Progenitor cell of endocrine pancreas (in vitro differentiated cells): ENCODE measurements around the gene RBM4. TPM values are rescaled to one million over a fixed set of nuclear protein-coding genes. Genes with fewer than 3 reads are reported as not detected.
"Not testable (repeated sequence)": the region's sequence is repeated elsewhere in the genome, so short reads cannot be mapped to it uniquely, and the experiment has no call there.

Source experiments
- DNase-seq: peaks from one replicate; pipeline ENCODE4 v3.0.0; 2021; ENCODE audit warnings: low spot score; ENCODE audit not compliant: unreplicated experiment
- H3K27ac Mint-ChIP-seq: 2 replicates; pipeline ENCODE4 v1.8.0; 2021; ENCODE audit warnings: mild to moderate bottlenecking, moderate library complexity, mixed read lengths
- H3K27me3 Mint-ChIP-seq: 2 replicates; pipeline ENCODE4 v1.8.0; 2021; ENCODE audit warnings: mixed read lengths
- H3K36me3 Mint-ChIP-seq: 2 replicates; pipeline ENCODE4 v1.8.0; 2022; ENCODE audit warnings: mixed read lengths; ENCODE audit not compliant: insufficient read depth
- H3K4me1 Mint-ChIP-seq: 2 replicates; pipeline ENCODE4 v1.8.0; 2021; ENCODE audit warnings: low read depth, mixed read lengths
- H3K4me3 Mint-ChIP-seq: 2 replicates; pipeline ENCODE4 v1.8.0; 2021; ENCODE audit warnings: low read depth, mild to moderate bottlenecking, moderate library complexity, mixed read lengths
- H3K9me3 Mint-ChIP-seq: 2 replicates; pipeline ENCODE4 v1.8.0; 2021; ENCODE audit warnings: low read depth, mixed read lengths
- long read RNA-seq: library from polyadenylated mRNA; unstranded; transcript quantifications from one replicate; pipeline ENCODE4 v2.0.0, GENCODE V29; 2020
- total RNA-seq: library from RNA; stranded (reverse); gene quantifications from 2 replicates; pipeline ENCODE4 v1.2.1, GENCODE V29; 2021
- TF ChIP-seq, protein P1 (sequence below): fragments of 200-600 bp; sonication (generic); IDR thresholded peaks from one replicate; pipeline ENCODE4 v1.5.0; 2021; ENCODE audit warnings: antibody characterized with exemption, mild to moderate bottlenecking; ENCODE audit not compliant: unreplicated experiment

The RBM4 gene, protein sequence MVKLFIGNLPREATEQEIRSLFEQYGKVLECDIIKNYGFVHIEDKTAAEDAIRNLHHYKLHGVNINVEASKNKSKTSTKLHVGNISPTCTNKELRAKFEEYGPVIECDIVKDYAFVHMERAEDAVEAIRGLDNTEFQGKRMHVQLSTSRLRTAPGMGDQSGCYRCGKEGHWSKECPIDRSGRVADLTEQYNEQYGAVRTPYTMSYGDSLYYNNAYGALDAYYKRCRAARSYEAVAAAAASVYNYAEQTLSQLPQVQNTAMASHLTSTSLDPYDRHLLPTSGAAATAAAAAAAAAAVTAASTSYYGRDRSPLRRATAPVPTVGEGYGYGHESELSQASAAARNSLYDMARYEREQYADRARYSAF
- 239 and 258 TPM in 2 replicates for total RNA-seq
- long read RNA-seq, transcript RBM4-206 (2 exons, 1,548 nt), result minor isoform, 44 of 750 reads
- long read RNA-seq, transcript RBM4-204 (4 exons, 1,763 nt), result minor isoform, 49 of 750 reads
- long read RNA-seq, transcript RBM4-203 (3 exons, 921 nt), result minor isoform, 22 of 750 reads
- long read RNA-seq, transcript RBM4-201 (4 exons, 1,694 nt), result major isoform, 566 of 750 reads
- long read RNA-seq, partial matches to known transcripts, result 3 of 750 reads
- long read RNA-seq, other reads (novel, unspliced or antisense), result 37 of 750 reads

DNA sequence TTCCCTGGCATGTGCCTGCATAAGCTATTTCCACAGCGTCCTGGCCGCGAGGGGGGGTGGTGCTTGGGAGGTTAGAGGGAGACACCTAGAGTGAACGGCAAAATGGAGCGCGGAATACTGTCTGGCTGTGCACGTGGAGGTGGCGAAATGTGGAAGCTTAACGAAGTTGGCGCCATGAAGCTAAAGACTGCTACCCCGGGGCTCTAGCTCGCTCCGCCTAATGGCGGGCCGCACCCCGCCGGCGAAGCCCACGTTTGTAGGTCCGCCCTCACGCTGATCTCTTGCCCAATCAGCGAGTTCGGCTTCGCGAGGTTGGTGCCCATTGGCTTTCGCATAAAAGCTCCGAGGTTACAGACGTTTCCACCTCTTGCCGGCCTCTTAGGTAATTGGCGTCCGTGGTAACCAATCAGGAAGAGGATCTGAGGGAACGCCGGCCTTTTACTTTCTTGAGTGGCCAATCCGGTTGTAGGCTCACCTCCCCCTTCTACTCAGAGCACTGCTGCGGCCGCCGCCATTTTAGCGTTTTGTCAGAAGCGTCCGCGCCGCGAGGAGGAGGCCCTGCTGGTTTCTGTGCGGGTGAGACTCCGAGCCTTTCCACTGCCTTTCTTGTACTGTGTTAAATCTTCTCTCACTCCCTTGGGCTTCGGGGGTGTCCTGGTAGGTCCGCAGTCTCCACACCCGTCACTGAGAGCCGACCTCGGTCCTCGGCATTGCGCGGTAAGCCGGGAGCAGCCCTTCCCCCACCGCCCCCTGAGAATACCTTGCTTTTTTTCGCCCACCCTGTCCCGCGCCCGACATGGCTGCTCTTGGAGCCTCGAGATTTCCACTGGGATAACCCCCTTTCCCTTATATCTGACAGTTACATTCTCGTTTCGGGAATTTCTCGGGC is at the start of gene RBM4:
Gene RBM4 (plus strand): TSS at position 527 of the 889 bp plus-strand sequence. CDS start 1,009 bp downstream, outside the sequence.
- H3K27ac Mint-ChIP-seq, result peak within 1 kb of the TSS; percentile 99
- peaks cover 31% of the 10 kb centered on the region for H3K36me3 Mint-ChIP-seq
- DNase-seq, result peak; percentile 94
- H3K27me3 Mint-ChIP-seq, result no peaks in the 10 kb centered on the region
- peak within 1 kb of the TSS; percentile 97 for H3K4me3 Mint-ChIP-seq
- TF ChIP-seq, protein P1, sequence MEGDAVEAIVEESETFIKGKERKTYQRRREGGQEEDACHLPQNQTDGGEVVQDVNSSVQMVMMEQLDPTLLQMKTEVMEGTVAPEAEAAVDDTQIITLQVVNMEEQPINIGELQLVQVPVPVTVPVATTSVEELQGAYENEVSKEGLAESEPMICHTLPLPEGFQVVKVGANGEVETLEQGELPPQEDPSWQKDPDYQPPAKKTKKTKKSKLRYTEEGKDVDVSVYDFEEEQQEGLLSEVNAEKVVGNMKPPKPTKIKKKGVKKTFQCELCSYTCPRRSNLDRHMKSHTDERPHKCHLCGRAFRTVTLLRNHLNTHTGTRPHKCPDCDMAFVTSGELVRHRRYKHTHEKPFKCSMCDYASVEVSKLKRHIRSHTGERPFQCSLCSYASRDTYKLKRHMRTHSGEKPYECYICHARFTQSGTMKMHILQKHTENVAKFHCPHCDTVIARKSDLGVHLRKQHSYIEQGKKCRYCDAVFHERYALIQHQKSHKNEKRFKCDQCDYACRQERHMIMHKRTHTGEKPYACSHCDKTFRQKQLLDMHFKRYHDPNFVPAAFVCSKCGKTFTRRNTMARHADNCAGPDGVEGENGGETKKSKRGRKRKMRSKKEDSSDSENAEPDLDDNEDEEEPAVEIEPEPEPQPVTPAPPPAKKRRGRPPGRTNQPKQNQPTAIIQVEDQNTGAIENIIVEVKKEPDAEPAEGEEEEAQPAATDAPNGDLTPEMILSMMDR, result no peak
- H3K4me1 Mint-ChIP-seq, result peaks cover 49% of the 10 kb centered on the region
- H3K9me3 Mint-ChIP-seq, result no peaks in the 10 kb centered on the region

DNA sequence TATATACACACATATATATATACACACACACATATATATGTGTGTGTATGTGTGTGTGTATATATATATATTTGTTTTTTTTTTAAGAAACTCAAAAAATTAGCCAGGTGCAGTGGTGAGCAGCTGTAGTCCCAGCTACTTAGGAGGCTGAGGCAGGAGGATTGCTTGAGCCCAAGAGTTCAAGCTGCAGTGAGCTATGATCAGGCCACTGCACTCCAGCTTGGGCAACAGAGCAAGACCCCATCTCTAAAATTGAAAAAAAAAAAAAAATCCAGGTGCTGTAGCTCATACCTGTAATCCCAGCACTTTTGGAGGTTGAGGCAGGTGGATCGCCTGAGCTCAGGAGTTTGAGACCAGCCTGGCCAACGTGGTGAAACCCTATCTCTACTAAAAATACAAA is 49.2 kb upstream of the RBM4 start:
- not testable (repeated sequence) for H3K36me3 Mint-ChIP-seq, H3K27ac Mint-ChIP-seq, DNase-seq, H3K4me3 Mint-ChIP-seq, H3K4me1 Mint-ChIP-seq, H3K27me3 Mint-ChIP-seq
- H3K9me3 Mint-ChIP-seq, result peaks cover 17% of the 10 kb centered on the region

DNA sequence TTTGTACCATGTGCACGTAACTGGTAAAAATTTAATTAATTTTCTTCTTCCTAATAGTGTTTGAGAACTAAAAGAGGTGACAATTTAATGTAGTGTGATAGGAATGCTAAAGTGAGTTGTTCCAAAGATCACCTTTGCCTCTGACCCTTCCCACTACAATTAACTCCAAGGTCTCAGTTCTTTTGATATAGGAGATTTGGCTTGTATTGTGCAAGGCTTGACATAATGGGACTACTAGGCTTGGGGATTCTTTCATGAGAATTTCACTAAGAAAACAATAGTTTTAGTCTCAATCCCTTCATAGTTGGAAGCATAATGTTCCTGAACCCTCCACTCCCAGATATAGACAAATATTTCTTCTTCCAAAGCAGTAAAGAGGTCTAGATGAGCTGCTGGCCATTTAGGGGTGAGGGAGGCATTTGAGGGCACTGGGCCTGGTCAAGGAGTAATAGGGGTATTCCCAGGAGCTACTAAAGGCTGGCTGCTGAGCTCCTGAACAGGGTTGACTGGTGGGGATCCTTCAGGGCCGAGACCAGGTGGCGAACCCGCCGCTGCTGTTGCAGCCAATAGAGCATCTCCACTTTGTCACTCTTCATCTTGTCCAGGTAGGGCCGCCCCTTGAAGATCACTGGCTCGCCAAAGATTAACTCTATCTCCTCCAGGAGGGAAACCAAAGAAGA is 48.4 kb upstream of the RBM4 start:
- H3K4me1 Mint-ChIP-seq, result peaks cover 6% of the 10 kb centered on the region
- H3K36me3 Mint-ChIP-seq, result peaks cover 8% of the 10 kb centered on the region
- no peak overlapping the region for H3K27ac Mint-ChIP-seq
- H3K4me3 Mint-ChIP-seq, result peak overlapping the region; percentile 26
- peaks cover 17% of the 10 kb centered on the region for H3K9me3 Mint-ChIP-seq
- TF ChIP-seq, protein P1, result no peak
- H3K27me3 Mint-ChIP-seq, result no peaks in the 10 kb centered on the region
- no peak for DNase-seq

DNA sequence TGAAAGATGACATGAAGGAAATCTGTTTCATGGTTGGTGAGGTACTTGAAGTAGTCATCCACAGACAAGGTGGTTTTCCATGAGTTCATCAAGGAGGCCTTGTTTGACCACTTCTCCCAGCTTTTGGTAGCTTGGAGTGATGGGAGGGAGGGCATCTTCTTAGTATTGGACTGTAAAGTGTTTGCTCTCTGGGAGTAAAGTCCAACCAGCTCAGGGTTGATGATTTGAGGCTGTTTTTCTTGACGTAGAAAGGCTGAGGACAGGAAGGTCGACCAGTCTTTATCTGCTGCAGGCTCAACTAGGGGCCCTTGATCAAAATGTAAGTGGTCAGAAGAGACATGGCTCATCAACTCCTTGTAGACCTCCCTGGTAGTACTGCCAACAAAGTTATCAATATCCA is 47.3 kb upstream of the RBM4 start:
- Mint-ChIP-seq H3K4me3 (no peak overlapping the region), H3K27ac (no peak overlapping the region), H3K4me1 (peaks cover 7% of the 10 kb centered on the region), H3K27me3 (no peaks in the 10 kb centered on the region), H3K9me3 (peaks cover 17% of the 10 kb centered on the region), H3K36me3 (peaks cover 8% of the 10 kb centered on the region)
- TF ChIP-seq, protein P1, result no peak
- no peak for DNase-seq

DNA sequence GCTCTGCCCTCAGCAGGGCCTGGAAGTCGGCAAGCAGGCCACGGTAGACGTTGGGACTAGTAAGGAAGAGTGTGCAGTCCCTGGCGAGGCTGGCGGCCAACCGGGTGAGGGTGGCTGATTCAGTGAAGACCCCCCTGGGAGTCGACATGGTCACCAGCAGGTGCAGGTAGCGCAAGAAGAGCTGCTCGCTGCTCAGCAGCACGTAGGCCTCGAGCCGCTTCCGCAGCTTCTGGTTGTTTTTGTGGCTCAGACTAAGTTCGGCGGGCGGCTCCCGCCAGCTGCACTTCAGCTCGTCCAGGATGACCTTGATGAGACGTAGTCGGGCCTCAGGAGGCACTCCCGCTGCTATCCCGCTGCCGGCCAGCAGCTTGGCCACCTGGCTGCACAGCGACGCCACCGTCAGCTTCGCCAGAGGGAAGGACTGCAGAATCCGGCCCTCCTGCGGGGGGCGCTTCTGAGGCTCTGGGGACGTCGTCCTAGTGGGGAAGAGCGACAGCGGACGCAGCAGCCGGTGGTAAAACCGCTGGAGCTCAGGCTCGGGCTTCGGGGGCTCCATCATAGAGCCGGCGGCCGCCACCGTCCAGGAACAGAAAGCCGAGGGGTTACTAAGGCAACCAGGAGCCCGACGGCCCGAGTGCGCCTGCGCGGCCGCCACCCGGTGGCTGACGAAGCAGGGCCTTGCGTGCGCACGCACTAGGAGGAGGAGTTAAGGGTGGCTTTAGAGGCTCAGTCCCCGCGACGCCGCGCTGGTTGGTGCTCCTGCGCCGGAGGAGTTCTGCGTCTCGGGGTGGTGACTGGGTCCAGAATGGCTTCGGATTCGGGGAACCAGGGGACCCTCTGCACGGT is 45.8 kb upstream of the RBM4 start, which contains the start of the genes CCDC87 and CCS:
Gene CCDC87 (minus strand): TSS at position 607 of the 846 bp plus-strand sequence. CDS start 48 bp downstream, at position 559.
Gene CCS (plus strand): TSS at position 729 of the 846 bp plus-strand sequence. CDS start 77 bp downstream, at position 806.
- H3K27ac Mint-ChIP-seq, result peak within 1 kb of the TSS; percentile 87
- peaks cover 8% of the 10 kb centered on the region for H3K36me3 Mint-ChIP-seq
- H3K9me3 Mint-ChIP-seq, result peaks cover 15% of the 10 kb centered on the region

More for the DNA sequence above, 45.8 kb upstream of the RBM4 start, which contains the start of the genes CCDC87 and CCS:
- peak; percentile 91 for DNase-seq
- Mint-ChIP-seq H3K27me3 (no peaks in the 10 kb centered on the region), H3K4me1 (peaks cover 7% of the 10 kb centered on the region), H3K4me3 (peak within 1 kb of the TSS; percentile 98)
- TF ChIP-seq, protein P1, result peak; percentile 63
